Erythroblast (primary cell): ENCODE data around the gene SYNE3.

ENCODE experiments used
- GATA1 ChIP-seq: IDR thresholded peaks from 2 replicates; pipeline ENCODE4 v1.6.1; 2011; ENCODE audit warnings: low read depth, mild to moderate bottlenecking, control low read depth, low read length, moderate library complexity
- POLR2A ChIP-seq: IDR thresholded peaks from 2 replicates; pipeline ENCODE4 v1.6.1; 2011; ENCODE audit warnings: mild to moderate bottlenecking, low read length

DNA sequence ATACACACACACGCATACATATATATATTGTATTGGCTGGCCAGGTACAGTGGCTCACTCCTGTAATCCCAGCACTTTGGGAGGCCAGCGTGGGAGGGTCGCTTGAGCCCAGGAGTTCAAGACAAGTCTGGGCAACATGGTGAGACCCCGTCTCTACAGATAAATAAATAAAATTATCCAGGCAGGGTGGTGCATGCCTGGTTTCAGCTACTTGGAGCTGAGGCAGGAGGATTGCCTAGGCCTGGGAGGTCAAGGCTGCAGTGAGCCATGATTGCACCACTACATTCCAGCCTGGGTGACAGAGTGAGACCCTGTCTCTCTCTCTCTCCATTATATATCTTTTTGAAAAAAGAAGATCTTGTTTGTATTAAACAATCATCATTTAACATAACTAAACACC lies 4.6 kb upstream of the SYNE3 start:
- TF ChIP-seq POLR2A (no peak), GATA1 (no peak)
